HG03103 (cell line): ENCODE data around the gene TUBAL3.

ENCODE experiments used
- ATAC-seq: cut with Tn5 transposase; IDR thresholded peaks from one replicate; pipeline ENCODE4 v1.9.1; 2021; ENCODE audit warnings: low read depth; ENCODE audit not compliant: unreplicated experiment

TUBAL3 gene

DNA sequence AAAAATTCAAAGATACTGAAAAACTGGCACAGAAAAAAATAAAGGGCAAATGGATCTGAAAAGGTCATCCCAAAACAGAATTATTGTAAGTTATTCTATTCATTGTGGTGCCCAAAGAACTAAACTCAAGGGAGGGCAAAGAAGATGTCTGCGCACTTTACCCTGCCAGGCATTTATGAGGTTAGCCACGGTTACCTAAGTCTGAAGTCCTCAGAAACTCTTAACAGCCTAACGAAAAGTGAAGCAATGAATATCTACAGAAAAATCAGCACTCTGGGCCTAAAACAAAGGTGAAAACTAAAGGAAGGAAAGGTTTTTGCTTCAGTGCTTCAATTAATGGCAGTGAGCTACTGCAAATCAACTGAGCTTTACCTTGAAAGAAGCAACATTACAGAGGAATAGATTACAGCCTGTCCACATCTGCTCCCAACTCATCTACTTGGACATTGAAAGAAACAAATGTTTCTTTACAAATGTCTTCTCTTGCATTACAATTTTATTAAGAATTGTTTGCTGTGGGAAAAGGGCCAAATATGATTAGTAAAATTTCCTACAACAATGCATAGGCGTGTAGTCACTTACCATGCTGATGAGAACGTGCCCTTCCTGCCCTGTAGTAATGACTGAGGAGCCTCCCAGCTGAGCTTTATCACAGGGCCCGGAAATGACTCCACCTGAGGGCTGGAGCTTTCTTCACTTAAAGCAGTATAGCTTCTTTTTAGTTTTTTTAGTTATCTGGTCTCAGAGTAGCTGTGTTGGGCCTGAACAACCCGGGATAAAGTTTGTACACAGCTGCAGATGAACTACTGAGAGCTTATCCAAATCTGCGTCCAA is at the start of gene TUBAL3:
Gene TUBAL3 (minus strand): TSS at position 621 of the 834 bp plus-strand sequence. CDS start 36 bp downstream, at position 585.
- no peak for ATAC-seq

DNA sequence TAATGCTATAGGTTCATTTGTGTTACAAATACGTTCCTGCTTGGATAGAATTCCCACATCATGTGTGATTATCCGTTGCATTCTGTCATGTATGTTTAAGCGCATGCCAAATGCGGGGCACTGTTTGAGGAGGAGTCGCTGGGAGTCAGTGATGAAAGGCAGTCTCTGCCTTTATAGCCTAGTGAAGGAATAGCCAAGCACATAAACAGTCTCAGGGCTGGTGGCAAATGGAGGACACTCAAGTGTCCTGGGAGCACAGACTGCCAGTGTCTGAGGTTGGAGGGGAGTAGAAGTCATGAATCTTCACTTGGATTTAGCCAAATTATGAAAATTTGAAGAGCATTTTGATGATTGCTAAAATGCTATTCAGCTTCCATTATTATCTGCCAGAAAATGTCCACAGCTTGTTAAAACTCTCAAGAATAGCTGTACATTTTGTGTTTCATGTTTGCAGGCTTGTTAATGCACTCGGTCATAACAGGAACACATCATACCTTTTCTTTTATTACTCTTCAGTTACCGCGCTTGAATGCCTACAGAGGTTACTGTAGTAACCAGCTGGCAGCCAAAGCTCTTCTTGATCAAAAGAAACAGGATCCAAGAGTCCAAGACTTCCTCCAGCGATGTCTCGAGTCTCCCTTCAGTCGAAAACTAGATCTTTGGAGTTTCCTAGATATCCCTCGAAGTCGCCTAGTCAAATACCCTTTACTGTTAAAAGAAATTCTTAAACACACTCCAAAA is 49.3 kb upstream of the TUBAL3 start:
- no peak for ATAC-seq

DNA sequence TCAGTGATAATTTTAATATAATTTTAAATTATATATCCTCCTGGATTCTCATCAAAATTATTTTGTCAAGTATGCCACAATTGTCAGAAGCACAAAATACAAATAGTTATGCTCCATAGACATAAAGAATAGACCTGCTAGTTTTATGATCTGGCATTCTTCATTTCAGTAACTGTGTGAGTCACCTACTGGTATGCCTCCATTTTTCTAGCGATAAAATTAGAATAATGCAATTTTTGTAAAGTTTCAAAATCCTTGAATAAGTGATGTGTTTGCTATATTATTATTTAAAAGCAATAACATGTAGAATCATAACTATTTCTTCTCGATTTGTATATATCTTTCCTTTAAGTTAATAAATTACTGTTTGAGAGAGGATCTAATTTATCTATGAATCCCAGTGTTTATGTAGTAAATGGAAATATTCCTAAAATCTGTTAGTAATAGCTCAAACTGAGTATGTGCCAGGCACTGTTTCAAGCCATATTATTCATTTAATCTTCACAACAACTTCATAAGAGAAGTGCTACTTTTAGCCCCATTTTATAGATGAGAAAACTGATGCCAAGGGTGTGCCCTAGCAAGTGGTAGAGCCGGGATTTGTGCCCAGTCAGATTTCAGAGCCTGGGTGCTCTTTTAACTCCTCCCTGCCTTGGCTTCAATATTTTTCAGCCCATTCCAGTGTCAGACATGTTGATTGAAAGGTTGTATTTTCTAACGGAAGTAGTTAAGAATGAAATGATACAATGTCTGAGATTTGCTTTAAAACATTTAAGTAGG is 46.2 kb upstream of the TUBAL3 start:
- no peak for ATAC-seq

DNA sequence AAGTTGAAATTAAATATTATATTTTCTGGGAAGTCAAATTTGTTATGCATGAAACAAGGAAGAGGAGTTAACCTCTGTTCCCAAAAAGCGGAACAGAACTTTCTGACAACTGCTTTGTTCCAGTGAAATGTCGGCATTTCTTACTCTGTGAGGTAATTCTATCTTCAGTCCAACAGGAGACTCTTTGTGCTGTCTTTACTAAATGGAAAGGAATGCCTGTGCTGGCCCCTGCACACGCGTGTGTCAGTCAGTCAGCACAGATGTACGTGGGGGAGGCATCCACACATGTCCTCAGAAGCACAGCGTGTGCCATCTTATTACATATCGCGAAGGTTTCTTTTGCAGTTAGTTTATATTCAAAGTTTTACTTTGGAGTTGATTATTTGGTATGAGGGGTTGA is 45.2 kb upstream of the TUBAL3 start:
- ATAC-seq = no peak

DNA sequence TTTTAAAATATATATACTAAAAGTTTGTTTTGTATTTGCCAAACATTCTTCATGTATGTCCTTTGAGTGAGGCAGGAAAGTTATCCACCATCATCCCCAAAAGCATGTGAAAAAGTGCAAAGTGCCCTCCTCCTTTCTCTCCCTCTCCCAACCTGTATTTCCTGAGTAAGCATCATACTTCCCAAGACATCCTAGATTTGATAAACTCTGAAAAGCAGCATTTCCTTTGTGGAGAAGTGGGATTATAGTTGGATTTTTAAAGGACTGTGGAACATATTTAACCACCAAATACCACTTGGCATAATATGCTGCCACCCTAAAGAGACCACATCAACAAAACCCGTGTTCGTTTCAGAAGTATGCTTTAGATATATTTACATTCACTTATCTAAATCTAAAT is 44.6 kb upstream of the TUBAL3 start:
- ATAC-seq = no peak

DNA sequence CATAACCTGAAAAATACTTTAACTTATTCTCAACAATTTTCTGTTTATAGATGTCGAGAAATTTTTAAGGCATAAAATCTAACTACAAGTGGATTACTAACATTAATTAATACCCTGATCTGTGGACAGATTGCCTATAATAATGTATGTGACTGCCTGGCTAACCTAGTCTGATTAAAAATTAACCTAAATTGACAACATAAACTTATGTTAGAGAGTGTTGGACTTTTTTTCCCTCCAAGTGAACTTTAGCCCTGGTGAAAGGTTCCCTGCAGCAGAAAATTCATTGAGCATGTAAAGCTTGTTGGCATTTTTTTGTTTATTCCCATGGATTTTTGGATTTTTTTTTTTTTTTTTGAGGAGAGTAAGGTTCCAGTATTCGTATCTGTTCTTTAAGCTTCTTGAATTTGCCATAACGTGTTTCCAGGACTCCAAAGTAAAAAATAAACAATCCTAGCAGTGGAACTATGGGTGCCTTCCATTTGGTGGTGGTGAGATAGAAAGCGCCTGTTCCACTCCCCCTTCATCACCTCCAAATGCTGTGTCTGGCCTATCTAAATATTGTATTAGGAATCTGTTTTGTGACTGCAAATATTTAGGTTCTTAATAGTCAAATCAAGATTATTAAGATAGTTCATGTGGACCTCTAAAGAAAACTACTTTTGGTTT is 43.8 kb upstream of the TUBAL3 start:
- no peak for ATAC-seq

DNA sequence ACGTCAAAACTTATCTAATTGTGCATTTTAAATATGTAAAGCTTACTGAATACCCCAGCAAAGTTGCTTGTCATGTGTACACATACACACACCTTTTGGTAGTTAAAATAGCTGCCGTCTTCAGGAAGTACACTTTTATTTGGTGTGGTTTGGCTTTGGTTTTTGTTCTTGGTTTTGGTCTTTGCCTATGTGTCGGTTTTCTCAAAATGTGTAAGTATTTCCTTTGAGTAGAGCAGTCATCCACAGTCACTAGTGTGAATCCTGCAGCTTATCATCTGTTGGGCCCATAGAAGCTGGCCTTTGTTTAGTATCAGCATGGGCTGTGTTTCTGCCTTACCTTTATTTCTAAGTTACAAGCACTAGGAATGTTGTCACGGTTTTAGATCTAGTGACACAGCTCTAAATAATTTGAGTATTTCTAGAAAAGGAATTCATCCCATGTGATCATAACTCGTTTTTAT is 43.0 kb upstream of the TUBAL3 start:
- ATAC-seq = peak; percentile 64

DNA sequence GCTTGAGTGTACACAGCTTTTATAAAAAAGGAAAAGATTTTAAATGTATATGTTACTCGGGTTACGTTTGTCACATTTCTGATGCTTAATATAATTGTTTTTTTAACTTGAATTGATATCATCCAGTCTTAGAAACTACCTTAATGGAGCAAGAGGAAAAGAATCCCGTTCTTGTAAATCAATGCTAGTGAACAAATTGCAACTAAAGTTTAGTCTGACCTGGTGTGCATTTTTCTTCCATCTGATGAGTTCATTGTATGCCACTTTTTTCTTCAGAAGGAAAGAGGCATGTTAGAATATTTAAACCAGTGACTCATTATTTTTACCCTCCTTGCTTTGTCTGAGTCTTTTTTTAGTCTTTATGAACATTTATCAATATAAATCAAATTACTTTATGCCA is 42.4 kb upstream of the TUBAL3 start:
- no peak for ATAC-seq

DNA sequence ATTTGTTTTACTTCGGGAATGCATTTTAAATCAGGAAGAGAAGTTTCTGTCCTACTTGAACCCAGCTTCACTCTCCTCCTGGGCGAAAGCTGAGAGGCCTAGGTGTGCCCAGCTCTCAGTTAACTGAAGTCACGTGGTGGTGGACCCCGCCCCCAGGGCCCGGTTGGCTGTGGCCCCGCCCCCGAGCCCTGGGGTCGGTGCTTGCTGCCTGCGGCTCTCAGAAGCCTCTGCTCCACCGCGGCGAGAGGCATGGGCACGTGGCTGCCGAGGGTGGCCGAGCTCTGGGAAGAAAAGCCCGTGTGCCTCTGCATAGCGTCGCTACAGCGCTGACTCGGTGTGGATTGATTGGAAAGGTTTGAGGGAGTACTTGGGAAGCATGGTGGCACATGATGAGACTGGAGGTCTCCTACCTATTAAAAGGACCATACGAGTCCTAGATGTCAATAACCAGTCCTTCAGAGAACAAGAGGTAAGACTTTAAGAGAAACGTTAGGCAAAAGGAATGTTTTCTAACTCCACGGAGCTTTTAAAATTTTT is 41.8 kb upstream of the TUBAL3 start:
- ATAC-seq = no peak

DNA sequence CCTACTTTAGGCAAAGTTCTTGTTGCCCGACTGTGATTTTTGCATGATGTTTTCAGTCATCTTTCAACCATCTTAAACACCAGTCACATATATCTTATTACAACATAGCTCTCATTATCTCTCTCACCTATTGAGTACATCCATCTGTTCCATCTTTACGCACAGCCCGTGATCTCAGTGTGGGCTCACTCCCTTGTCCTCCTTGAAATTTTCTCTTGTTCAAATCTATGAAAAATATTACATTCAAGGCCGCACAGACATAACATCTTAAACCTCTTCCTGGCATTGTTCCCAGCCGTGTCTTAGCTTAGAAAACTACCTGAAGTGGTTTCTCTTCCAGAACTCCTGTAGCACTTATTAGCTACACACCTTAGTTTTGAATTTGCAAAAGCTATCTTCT is 40.4 kb upstream of the TUBAL3 start:
- no peak for ATAC-seq

DNA sequence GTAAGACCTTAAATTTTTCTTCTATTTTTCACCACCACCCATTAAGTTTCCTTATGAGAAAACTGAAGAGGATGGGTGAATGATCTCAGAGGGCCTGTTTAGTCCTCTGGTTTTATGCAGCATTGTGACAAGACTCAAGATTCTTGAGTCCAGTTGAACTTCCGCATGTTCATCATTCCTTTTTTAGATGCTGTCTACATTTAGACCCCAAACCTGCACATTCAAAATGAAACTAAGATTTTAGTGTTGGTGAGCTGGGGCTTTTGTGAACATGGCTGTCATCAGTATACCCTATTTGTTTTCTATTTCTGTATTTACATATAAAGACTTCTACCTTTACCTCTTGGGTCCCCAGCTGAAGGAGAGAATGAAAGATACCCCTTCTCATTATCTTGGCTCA is 38.8 kb upstream of the TUBAL3 start:
- peak; percentile 71 for ATAC-seq

DNA sequence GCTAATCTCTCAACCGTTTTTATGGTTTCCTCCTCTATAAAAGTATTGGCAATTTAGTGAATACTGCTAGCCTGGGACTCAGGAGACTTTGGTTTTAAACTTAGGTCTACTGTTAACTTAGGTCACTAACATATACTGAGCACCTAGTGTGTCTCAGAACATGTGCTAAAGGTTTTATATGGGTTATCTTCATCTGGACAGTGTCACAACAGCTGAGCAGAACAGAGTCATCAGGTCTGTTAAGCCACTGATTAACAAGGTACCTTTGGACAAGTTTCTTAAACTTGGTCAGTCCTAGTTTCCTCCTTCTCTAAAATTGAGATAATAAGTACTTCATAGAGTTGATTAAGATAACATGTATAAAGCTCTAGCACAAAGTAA is 38.4 kb upstream of the TUBAL3 start:
- no peak for ATAC-seq

DNA sequence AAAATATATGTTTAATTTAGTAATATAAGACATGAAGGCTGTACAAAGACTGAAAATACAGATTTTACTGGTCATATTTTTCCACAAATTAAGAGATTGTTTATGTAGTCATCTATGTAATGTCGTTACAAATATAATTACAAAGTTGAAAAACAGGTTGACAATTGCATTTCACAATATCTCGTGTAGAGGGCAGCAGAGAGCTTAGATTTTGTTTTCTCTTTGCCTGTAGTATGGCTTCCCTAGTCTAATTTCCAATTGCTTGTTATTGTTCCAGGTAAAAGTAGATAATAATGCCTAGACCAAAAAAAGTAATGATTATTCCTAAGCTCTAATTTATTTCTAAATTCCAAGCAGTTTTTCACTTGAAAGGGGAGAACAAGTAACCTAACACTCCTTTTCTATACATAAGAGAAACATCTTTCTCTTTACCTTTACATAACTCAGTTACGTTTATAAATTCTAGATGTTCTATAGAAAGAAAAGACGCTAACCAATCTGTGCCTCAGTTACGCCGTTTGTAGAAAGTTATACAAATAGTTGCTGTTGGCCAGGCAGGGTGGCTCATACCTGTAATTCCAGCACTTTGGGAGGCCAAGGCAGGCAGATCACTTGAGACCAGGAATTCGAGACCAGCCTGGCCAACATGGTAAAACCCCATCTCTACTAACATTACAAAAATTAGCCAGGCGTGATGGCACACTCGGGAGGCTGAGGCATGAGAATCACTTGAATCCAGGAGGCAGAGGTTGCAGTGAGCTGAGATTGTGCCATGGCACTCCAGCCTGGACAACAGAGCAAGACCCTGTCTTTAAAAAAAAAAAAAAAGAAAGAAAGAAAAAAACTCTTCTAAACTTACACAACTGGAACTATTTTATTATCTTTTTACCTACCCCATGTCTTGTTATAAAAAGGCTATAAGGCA is 37.7 kb upstream of the TUBAL3 start:
- ATAC-seq = no peak

DNA sequence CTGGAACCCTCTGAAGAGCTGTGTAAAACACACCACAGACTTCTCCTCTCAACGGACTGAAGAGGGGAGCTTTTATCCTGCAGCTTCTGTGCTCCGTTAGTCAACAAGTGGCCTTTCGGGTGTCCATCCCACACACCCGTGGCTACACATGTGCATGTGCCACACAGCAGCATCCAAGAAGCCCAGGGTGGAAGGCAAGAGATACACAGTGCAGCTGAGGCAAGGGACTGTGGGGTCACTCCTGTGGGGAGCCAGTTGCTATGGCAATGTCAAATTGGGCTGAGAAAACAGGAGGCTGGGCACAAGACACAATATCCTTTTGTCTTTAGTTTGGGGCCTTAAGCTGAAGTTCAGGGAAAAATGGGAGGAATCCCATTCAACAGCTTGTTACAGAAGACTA is 36.5 kb upstream of the TUBAL3 start:
- ATAC-seq = no peak

DNA sequence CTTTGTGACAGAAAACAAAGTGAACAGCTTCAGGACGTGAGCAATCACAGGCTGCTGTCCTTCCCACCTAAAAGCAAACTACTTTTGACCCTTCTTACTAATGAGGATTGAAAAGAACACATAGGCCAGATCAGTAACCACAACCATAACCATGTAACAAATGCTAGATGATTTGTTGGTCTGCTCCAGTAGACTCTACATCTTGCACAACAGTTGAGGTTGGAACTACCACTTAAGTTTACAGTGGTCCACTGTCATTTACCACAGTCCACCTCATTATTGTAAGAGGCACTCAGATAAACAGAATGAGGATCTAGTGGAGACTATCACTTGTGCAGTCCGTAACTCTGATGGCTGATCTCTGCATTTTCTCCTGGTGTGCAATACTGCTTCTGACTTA is 35.6 kb upstream of the TUBAL3 start:
- ATAC-seq = no peak

DNA sequence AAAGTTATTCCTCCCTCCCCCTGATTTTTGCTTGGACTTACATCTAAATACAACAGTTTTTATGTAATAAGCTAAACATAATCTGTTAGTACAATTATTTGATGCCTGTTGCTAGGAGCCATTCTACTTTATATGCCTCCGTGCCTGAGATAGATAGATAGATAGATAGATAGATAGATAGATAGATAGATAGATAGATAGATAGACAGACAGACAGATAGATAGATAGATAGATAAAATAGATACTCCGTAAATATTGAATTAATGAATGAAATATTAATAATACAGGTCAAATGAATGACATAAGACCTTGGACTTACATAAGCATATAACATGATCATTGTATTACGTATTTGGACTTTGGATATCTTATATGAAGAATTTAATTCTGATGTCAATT is 30.7 kb upstream of the TUBAL3 start:
- ATAC-seq = no peak

DNA sequence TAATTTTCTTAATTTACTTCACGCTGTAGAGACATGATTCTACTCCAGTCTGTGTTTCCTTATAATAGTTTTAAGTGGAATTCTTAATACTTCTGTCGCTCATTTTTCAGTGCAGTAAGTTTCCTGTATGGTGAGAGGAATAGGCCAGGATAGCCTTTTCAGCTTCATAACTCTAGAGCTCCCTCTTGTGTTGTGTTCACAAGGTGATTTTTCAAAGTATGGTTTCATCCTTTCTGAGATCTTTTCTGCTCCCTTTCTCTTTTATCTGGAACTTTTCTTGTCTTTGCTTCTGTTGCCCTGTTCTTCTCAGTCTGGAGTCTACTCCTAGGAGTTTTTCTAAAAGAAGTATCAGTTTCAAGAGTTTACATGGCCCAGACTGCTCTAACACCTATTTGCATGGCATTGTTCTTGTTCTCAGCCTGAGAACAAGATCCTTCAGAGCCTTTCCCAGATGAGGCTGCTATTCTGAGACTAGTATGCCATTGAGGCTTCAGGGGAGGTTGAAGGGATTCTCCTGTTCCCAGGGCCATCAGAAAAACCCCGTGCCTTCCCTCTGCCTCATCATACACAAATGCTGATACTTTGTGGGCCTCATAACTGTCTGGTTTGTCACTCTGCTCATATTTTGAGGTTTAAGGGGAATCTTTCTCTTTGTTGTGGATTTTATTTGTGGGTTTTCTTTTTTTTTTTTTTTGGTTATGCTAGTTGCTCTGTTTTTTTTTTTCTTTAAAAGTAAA is 29.6 kb upstream of the TUBAL3 start:
- peak; percentile 58 for ATAC-seq

DNA sequence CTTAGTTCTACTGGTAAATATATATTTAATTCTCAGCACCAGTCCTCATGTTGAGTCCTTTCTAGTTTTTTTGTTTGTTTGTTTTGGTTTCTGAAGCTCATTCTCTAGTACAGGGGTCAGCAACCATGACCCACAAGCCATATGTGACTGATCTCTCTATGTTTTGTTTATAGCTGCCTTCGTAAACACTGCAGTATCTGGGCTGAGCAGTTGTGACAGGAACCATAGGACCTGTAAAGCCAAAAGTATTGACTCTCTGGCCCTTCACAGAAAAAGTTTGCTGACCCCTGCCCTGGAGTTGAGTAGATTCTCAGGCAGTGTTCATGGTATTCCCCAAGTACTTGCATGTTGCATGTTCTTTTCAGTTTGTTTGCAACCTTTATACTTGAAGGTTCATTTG is 28.6 kb upstream of the TUBAL3 start:
- ATAC-seq = no peak

DNA sequence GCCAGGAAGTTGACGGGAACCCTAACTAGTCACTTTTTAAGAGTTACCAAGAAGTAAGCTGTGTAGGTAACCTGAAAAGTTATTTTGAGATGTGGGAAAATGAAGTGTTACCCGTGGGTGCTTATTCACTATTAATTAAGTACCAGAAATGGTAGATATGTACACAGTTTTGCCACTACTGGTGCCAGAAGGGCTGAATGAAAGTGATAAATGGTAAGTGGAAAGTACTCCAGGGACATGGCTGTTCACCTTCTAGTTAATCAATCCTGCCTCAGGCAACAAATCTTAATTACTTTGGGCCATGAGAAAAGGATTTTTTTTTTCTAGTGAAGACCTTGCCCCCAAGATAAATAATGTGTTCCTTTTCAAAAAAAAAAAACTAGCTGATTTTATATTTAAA is 23.5 kb upstream of the TUBAL3 start:
- no peak for ATAC-seq
